HUES64 (cell line): ENCODE data around the gene TULP4.

Source experiments
- H3K27ac ChIP-seq: 2 replicates; pipeline ENCODE4 v1.7.0; 2013; ENCODE audit warnings: low read depth, low read length, inconsistent platforms
- H3K27me3 ChIP-seq: 2 replicates; pipeline ENCODE4 v1.6.1; 2013; ENCODE audit warnings: mild to moderate bottlenecking, low read length; ENCODE audit not compliant: insufficient read depth
- H3K36me3 ChIP-seq: 2 replicates; pipeline ENCODE4 v1.6.1; 2013; ENCODE audit warnings: mild to moderate bottlenecking, low read length; ENCODE audit not compliant: insufficient read depth
- H3K4me1 ChIP-seq: 2 replicates; pipeline ENCODE4 v1.6.1; 2013; ENCODE audit warnings: mild to moderate bottlenecking, low read length, moderate library complexity; ENCODE audit not compliant: insufficient read depth
- H3K4me3 ChIP-seq: 2 replicates; pipeline ENCODE4 v1.5.1; 2013; ENCODE audit warnings: mild to moderate bottlenecking, low read length, moderate library complexity
- H3K9ac ChIP-seq: 2 replicates; pipeline ENCODE4 v1.6.1; 2013; ENCODE audit warnings: mild to moderate bottlenecking, low read depth, low read length
- H3K9me3 ChIP-seq: 2 replicates; pipeline ENCODE4 v1.6.1; 2013; ENCODE audit warnings: low read depth, low read length; ENCODE audit not compliant: insufficient read depth
- WGBS: fragments of 150-250, 120-280 bp; methylation state at CpG from one replicate; pipeline ENCODE4 v1.1.7; 2013; ENCODE audit warnings: missing lambda C conversion rate; 5-methylcytosine and 5-hydroxymethylcytosine counted together

TULP4 gene

GRCh38 chr6:158431036-158431435 is 118.8 kb downstream of the TULP4 start:
- no peak overlapping the region for H3K4me3 ChIP-seq
- H3K36me3 ChIP-seq: peaks cover 5% of the 10 kb centered on the region; the same call in 1 of the 2 replicates
- H3K4me1 ChIP-seq: no peaks in the 10 kb centered on the region
- H3K9ac ChIP-seq: no peak overlapping the region
- no peaks in the 10 kb centered on the region for H3K27me3 ChIP-seq
- H3K27ac ChIP-seq: no peak overlapping the region
- 92% methylated on average over 4 of the region's 4 CpGs for WGBS
- H3K9me3 ChIP-seq: no peaks in the 10 kb centered on the region

- no peaks in the 10 kb centered on the region for H3K9me3 ChIP-seq
- WGBS: 92% methylated on average over 13 of the region's 13 CpGs
- peaks cover 5% of the 10 kb centered on the region; the same call in 1 of the 2 replicates for H3K36me3 ChIP-seq
- H3K27me3 ChIP-seq: no peaks in the 10 kb centered on the region
- H3K4me3 ChIP-seq: no peak overlapping the region
- no peak overlapping the region for H3K9ac ChIP-seq
- no peaks in the 10 kb centered on the region for H3K4me1 ChIP-seq
- no peak overlapping the region for H3K27ac ChIP-seq
These were observed 119.3 kb downstream of the TULP4 start for GRCh38 chr6:158431560-158431959.

- H3K36me3 ChIP-seq: no peaks in the 10 kb centered on the region
- WGBS: 96% methylated on average over 3 of the region's 3 CpGs
- no peaks in the 10 kb centered on the region for H3K4me1 ChIP-seq
- no peak overlapping the region for H3K4me3 ChIP-seq
- H3K9ac ChIP-seq: no peak overlapping the region
- H3K9me3 ChIP-seq: no peaks in the 10 kb centered on the region
- no peak overlapping the region for H3K27ac ChIP-seq
- no peaks in the 10 kb centered on the region for H3K27me3 ChIP-seq
These were observed 125.3 kb downstream of the TULP4 start for GRCh38 chr6:158437571-158437970.

GRCh38 chr6:158438226-158438625 is 126.0 kb downstream of the TULP4 start:
- Histone ChIP-seq H3K4me1 (no peaks in the 10 kb centered on the region), H3K27ac (no peak overlapping the region), H3K9me3 (no peaks in the 10 kb centered on the region), H3K9ac (no peak overlapping the region), H3K27me3 (no peaks in the 10 kb centered on the region), H3K4me3 (no peak overlapping the region), H3K36me3 (no peaks in the 10 kb centered on the region)
- WGBS: 91% methylated on average over 6 of the region's 7 CpGs

GRCh38 chr6:158439255-158439654 is 127.0 kb downstream of the TULP4 start:
- H3K4me1 ChIP-seq: no peaks in the 10 kb centered on the region
- H3K27me3 ChIP-seq: no peaks in the 10 kb centered on the region
- H3K36me3 ChIP-seq: no peaks in the 10 kb centered on the region
- no peak overlapping the region for H3K9ac ChIP-seq
- no peaks in the 10 kb centered on the region for H3K9me3 ChIP-seq
- H3K27ac ChIP-seq: no peak overlapping the region
- no peak overlapping the region for H3K4me3 ChIP-seq

GRCh38 chr6:158441716-158442215 is 129.5 kb downstream of the TULP4 start:
- Histone ChIP-seq H3K36me3 (no peaks in the 10 kb centered on the region), H3K27me3 (no peaks in the 10 kb centered on the region), H3K9me3 (no peaks in the 10 kb centered on the region), H3K27ac (no peak overlapping the region), H3K9ac (no peak overlapping the region), H3K4me3 (no peak overlapping the region), H3K4me1 (no peaks in the 10 kb centered on the region)
- WGBS: 90% methylated on average over 7 of the region's 7 CpGs

- 94% methylated on average over 3 of the region's 4 CpGs for WGBS
- Histone ChIP-seq H3K4me1 (no peaks in the 10 kb centered on the region), H3K9me3 (no peaks in the 10 kb centered on the region), H3K9ac (no peak overlapping the region), H3K27me3 (no peaks in the 10 kb centered on the region), H3K36me3 (no peaks in the 10 kb centered on the region), H3K27ac (no peak overlapping the region), H3K4me3 (no peak overlapping the region)
These were observed 130.0 kb downstream of the TULP4 start for GRCh38 chr6:158442306-158442705.

GRCh38 chr6:158445426-158446085 is 133.3 kb downstream of the TULP4 start:
- WGBS: 89% methylated on average over 5 of the region's 5 CpGs
- H3K4me3 ChIP-seq: no peak overlapping the region
- H3K9ac ChIP-seq: no peak overlapping the region
- no peaks in the 10 kb centered on the region for H3K27me3 ChIP-seq
- no peaks in the 10 kb centered on the region for H3K4me1 ChIP-seq
- H3K27ac ChIP-seq: no peak overlapping the region
- H3K36me3 ChIP-seq: 0 out of 2 replicates have a peak, but pooled peaks cover 4% of the 10 kb centered on the region
- H3K9me3 ChIP-seq: no peaks in the 10 kb centered on the region

- Histone ChIP-seq H3K36me3 (peaks cover 17% of the 10 kb centered on the region), H3K9me3 (no peaks in the 10 kb centered on the region), H3K4me3 (no peak overlapping the region), H3K9ac (no peak overlapping the region), H3K27me3 (no peaks in the 10 kb centered on the region), H3K4me1 (no peaks in the 10 kb centered on the region), H3K27ac (no peak overlapping the region)
- WGBS: 95% methylated on average over 14 of the region's 14 CpGs
These were observed 136.6 kb downstream of the TULP4 start for GRCh38 chr6:158448856-158449255.

GRCh38 chr6:158452191-158452590 is 139.9 kb downstream of the TULP4 start:
- Histone ChIP-seq H3K27ac (no peak overlapping the region), H3K27me3 (no peaks in the 10 kb centered on the region), H3K36me3 (peaks cover 17% of the 10 kb centered on the region), H3K9ac (no peak overlapping the region), H3K4me1 (0 out of 2 replicates have a peak, but pooled peaks cover 1% of the 10 kb centered on the region), H3K4me3 (no peak overlapping the region), H3K9me3 (no peaks in the 10 kb centered on the region)
- 95% methylated on average over 7 of the region's 7 CpGs for WGBS

GRCh38 chr6:158457131-158457530 is 144.9 kb downstream of the TULP4 start:
- no peaks in the 10 kb centered on the region for H3K27me3 ChIP-seq
- no peaks in the 10 kb centered on the region for H3K9me3 ChIP-seq
- H3K4me1 ChIP-seq: peaks cover 32% of the 10 kb centered on the region
- H3K4me3 ChIP-seq: no peak overlapping the region
- no peak overlapping the region for H3K9ac ChIP-seq
- peaks cover 9% of the 10 kb centered on the region for H3K36me3 ChIP-seq
- H3K27ac ChIP-seq: no peak overlapping the region
- 93% methylated on average over 7 of the region's 7 CpGs for WGBS
